Keratinocyte (primary cell): ENCODE results near the gene FCRLB.

Experiments used
- CTCF ChIP-seq, 3 experiments: IDR thresholded peaks in 1 of 3; conservative IDR thresholded peaks in 1 of 3; optimal IDR thresholded peaks in 1 of 3; 2 replicates in 2 of 3; 3 replicates in 1 of 3; pipeline versions ENCODE3 to v1.5.1; 2011; ENCODE audit warnings: low read length in 3 of 3, mild to moderate bottlenecking in 3 of 3, moderate library complexity in 2 of 3, control low read depth in 1 of 3, inconsistent platforms in 1 of 3; ENCODE audit not compliant: insufficient read depth in 2 of 3; ENCODE audit errors: extremely low read depth in 1 of 3
- EZH2 ChIP-seq: IDR thresholded peaks from one replicate; pipeline ENCODE4 v1.6.1; 2012; ENCODE audit warnings: inconsistent platforms, mild to moderate bottlenecking, low read length, moderate library complexity

- TF ChIP-seq CTCF (optimal IDR thresholded peaks at IDR 0.05 in 1 of 3, IDR thresholded peaks at IDR 0.05 in 1 of 3, conservative IDR thresholded peaks at IDR 0.05 in 1 of 3; ENCODE audit: extremely low read depth in 1 of 3, insufficient read depth in 2 of 3, low read length in 3 of 3) (no peak), EZH2 (no peak)
These were observed 21.9 kb downstream of the FCRLB start for GRCh38 chr1:161743231-161743630.
